A549 (cell line): ENCODE results near the gene BHLHA15. TPM values are rescaled to one million over a fixed set of nuclear protein-coding genes. Genes with fewer than 3 reads are reported as not detected.

ENCODE experiments used
- ATAC-seq, 2 experiments: fragments of 200-7000 bp in 1 of 2; fragments of >200 bp in 1 of 2; cut with Nextera tagmentation in 1 of 2; cut with Tn5 transposase in 1 of 2; 3 replicates each; pipeline versions ENCODE4 v1.8.0 to v1.9.1; 2018 to 2020; ENCODE audit warnings: mild to moderate bottlenecking in 1 of 2, moderate library complexity in 1 of 2
- CTCF ChIA-PET: fragments of 300-600 bp; sonication (Branson Sonifier 250); formaldehyde crosslinking; extraction: SDS; loops from one replicate; lab custom pipeline; 2021; ENCODE audit warnings: antibody characterized with exemption, inconsistent platforms; lab: Yijun Ruan, JAX
- POLR2A ChIA-PET: fragments of 350-600 bp; formaldehyde crosslinking; extraction: SDS; loops from one replicate; lab custom pipeline; 2021; ENCODE audit warnings: antibody characterized with exemption, inconsistent platforms; lab: Yijun Ruan, JAX
- DNase-seq, 2 experiments: peaks; one replicate each; pipeline versions ENCODE4 v3.0.0 to v3.0.0-alpha.2; 2011 to 2016; ENCODE audit warnings: low read depth in 1 of 2, low spot score in 1 of 2
- FAIRE-seq: peaks from 2 replicates; lab custom pipeline; 2011; peaks lifted over from hg19 to GRCh38; lab: Jason Lieb, UNC
- H3K27ac ChIP-seq, 2 experiments: fragments of >200 bp; sonication (Bioruptor Twin); formaldehyde crosslinking; 3 replicates each; pipeline ENCODE4 v1.5.1; 2016 to 2017
- H3K4me1 ChIP-seq: fragments of >200 bp; sonication (Bioruptor Twin); formaldehyde crosslinking; 3 replicates; pipeline ENCODE4 v1.6.1; 2016
- H3K4me2 ChIP-seq: fragments of >200 bp; sonication (Bioruptor Twin); formaldehyde crosslinking; 3 replicates; pipeline ENCODE4 v1.6.1; 2016
- H3K4me3 ChIP-seq: fragments of >200 bp; sonication (Bioruptor Twin); formaldehyde crosslinking; 3 replicates; pipeline ENCODE4 v1.5.1; 2016
- H3K9me3 ChIP-seq: fragments of >200 bp; sonication (Bioruptor Twin); formaldehyde crosslinking; 3 replicates; pipeline ENCODE4 v1.6.1; 2016
- ATOH8 ChIP-seq: fragments of 250-450 bp; sonication (Bioruptor Pico); IDR thresholded peaks from 2 replicates; pipeline ENCODE4 v1.5.0; 2020; ENCODE audit warnings: low read depth, mild to moderate bottlenecking, moderate library complexity
- CBX8 ChIP-seq: fragments of 200-600 bp; sonication (generic); IDR thresholded peaks from 2 replicates; pipeline ENCODE4 v1.6.1; 2016
- CHD2 ChIP-seq: fragments of 150-350 bp; IDR thresholded peaks from 2 replicates; pipeline ENCODE4 v1.6.1; 2014; ENCODE audit warnings: low read length; ENCODE audit not compliant: partially characterized antibody
- CTCF ChIP-seq: fragments of >200 bp; sonication (Bioruptor Twin); formaldehyde crosslinking; IDR thresholded peaks from 3 replicates; pipeline ENCODE4 v1.5.1; 2016
- EHF ChIP-seq: fragments of 250-450 bp; sonication (Bioruptor Pico); IDR thresholded peaks from 2 replicates; pipeline ENCODE4 v1.5.0; 2020; ENCODE audit warnings: mild to moderate bottlenecking
- EHMT2 ChIP-seq: fragments of 200-600 bp; sonication (generic); IDR thresholded peaks from 2 replicates; pipeline ENCODE4 v1.6.1; 2016; ENCODE audit warnings: antibody characterized with exemption, low read depth, mild to moderate bottlenecking, moderate library complexity
- FOSB ChIP-seq: fragments of 250-450 bp; sonication (Bioruptor Pico); IDR thresholded peaks from 2 replicates; pipeline ENCODE4 v1.5.0; 2020; ENCODE audit warnings: mild to moderate bottlenecking, moderate library complexity
- FOXS1 ChIP-seq: fragments of 250-450 bp; sonication (Bioruptor Pico); IDR thresholded peaks from 2 replicates; pipeline ENCODE4 v1.5.0; 2020; ENCODE audit warnings: mild to moderate bottlenecking, moderate library complexity
- HDAC2 ChIP-seq: fragments of 200-600 bp; sonication (generic); IDR thresholded peaks from 2 replicates; pipeline ENCODE4 v1.6.1; 2016
- HEYL ChIP-seq: fragments of 250-450 bp; sonication (Bioruptor Pico); IDR thresholded peaks from 2 replicates; pipeline ENCODE4 v1.8.0; 2021; ENCODE audit warnings: mild to moderate bottlenecking, moderate library complexity
- HOXB13 ChIP-seq: fragments of 250-450 bp; sonication (Bioruptor Pico); IDR thresholded peaks from 2 replicates; pipeline ENCODE4 v1.5.0; 2020; ENCODE audit warnings: low read depth, mild to moderate bottlenecking, moderate library complexity
- HOXB5 ChIP-seq: fragments of 250-450 bp; sonication (Bioruptor Pico); IDR thresholded peaks from 2 replicates; pipeline ENCODE4 v1.5.0; 2020; ENCODE audit warnings: mild to moderate bottlenecking, moderate library complexity
- JUNB ChIP-seq: fragments of >200 bp; sonication (Bioruptor Twin); formaldehyde crosslinking; IDR thresholded peaks from 2 replicates; pipeline ENCODE4 v1.6.1; 2016
- MAX ChIP-seq: IDR thresholded peaks from 2 replicates; pipeline ENCODE4 v1.6.1; 2012
- MAZ ChIP-seq: fragments of 150-350 bp; IDR thresholded peaks from 2 replicates; pipeline ENCODE4 v1.6.1; 2014; ENCODE audit warnings: antibody characterized with exemption, low read depth, low read length, borderline replicate concordance
- NR3C1 ChIP-seq: fragments of >200 bp; sonication (Bioruptor Twin); formaldehyde crosslinking; IDR thresholded peaks from 3 replicates; pipeline ENCODE4 v1.6.1; 2017
- PBX3 ChIP-seq: IDR thresholded peaks from 2 replicates; pipeline ENCODE4 v1.6.1; 2012
- PHF8 ChIP-seq: fragments of 200-600 bp; sonication (generic); IDR thresholded peaks from 2 replicates; pipeline ENCODE4 v1.6.1; 2016; ENCODE audit warnings: low read depth, mild to moderate bottlenecking, antibody characterized with exemption, moderate library complexity, borderline replicate concordance
- POLR2A ChIP-seq: IDR thresholded peaks from 2 replicates; pipeline ENCODE4 v1.6.1; 2012; ENCODE audit warnings: mild to moderate bottlenecking, low read length
- POLR2AphosphoS2 ChIP-seq: conservative IDR thresholded peaks from 2 replicates; pipeline ENCODE4 v1.6.1; 2012; ENCODE audit warnings: low read length, improper control_type of control experiment, inconsistent platforms
- RARB ChIP-seq: fragments of 250-450 bp; sonication (Bioruptor Pico); IDR thresholded peaks from 2 replicates; pipeline ENCODE4 v1.8.0; 2021; ENCODE audit warnings: mild to moderate bottlenecking, moderate library complexity
- REST ChIP-seq: fragments of 200-600 bp; sonication (generic); IDR thresholded peaks from 2 replicates; pipeline ENCODE4 v1.6.1; 2016; ENCODE audit warnings: antibody characterized with exemption, mild to moderate bottlenecking, moderate library complexity
- RNF2 ChIP-seq: fragments of 200-600 bp; sonication (generic); IDR thresholded peaks from 2 replicates; pipeline ENCODE4 v1.6.1; 2016; ENCODE audit warnings: low read depth, mild to moderate bottlenecking, antibody characterized with exemption, moderate library complexity, borderline replicate concordance
- SMC3 ChIP-seq: fragments of >200 bp; sonication (Bioruptor Twin); formaldehyde crosslinking; IDR thresholded peaks from 3 replicates; pipeline ENCODE4 v1.6.1; 2018; ENCODE audit warnings: inconsistent platforms
- SREBF2 ChIP-seq: fragments of 450-650 bp; IDR thresholded peaks from 2 replicates; pipeline ENCODE4 v1.6.1; 2014; ENCODE audit warnings: mild to moderate bottlenecking, moderate library complexity
- TFCP2L1 ChIP-seq: fragments of 250-450 bp; sonication (Bioruptor Pico); IDR thresholded peaks from 2 replicates; pipeline ENCODE4 v1.5.0; 2021; ENCODE audit warnings: mild to moderate bottlenecking
- USF2 ChIP-seq: fragments of 450-650 bp; IDR thresholded peaks from 2 replicates; pipeline ENCODE4 v1.6.1; 2014; ENCODE audit warnings: antibody characterized with exemption
- ZC3H11A ChIP-seq: fragments of 450-650 bp; IDR thresholded peaks from 2 replicates; pipeline ENCODE4 v1.6.1; 2014; ENCODE audit warnings: antibody characterized with exemption, mild to moderate bottlenecking
- ZNF302 ChIP-seq: fragments of 250-450 bp; sonication (Bioruptor Pico); IDR thresholded peaks from 2 replicates; pipeline ENCODE4 v1.9.0; 2021; ENCODE audit warnings: inconsistent platforms, mild to moderate bottlenecking, moderate library complexity
- ZSCAN20 ChIP-seq: fragments of 250-450 bp; sonication (Bioruptor Pico); IDR thresholded peaks from 2 replicates; pipeline ENCODE4 v1.8.0; 2022; ENCODE audit warnings: mild to moderate bottlenecking, moderate library complexity
- WGBS: methylation state at CpG from one replicate; pipeline ENCODE4 v1.1.6; 2017; ENCODE audit errors: missing lambda C conversion rate; 5-methylcytosine and 5-hydroxymethylcytosine counted together
- polyA plus RNA-seq, 4 experiments: library from polyadenylated mRNA; depleted of rRNA in 3 of 4; stranded (reverse); fragments of >200 nt; fragmentation: RNase III in 1 of 4; extraction: RNeasy Plus Mini Kit Qiagen cat#74134 plus additional on column Dnase treatment in 1 of 4; gene quantifications; 2 replicates in 3 of 4; 3 replicates in 1 of 4; pipeline ENCODE4 v1.2.3, GENCODE V29; 2011 to 2017

Gene BHLHA15
- polyA plus RNA-seq, 2 of the 4 experiments (the other 2 are of a cell fraction) = 0.23 to 0.30 TPM

GRCh38 chr7:98168904-98169621, 42.2 kb upstream of the BHLHA15 start:
- ChIA-PET POLR2A (interaction anchor here (0.7 kb wide), 1 partner anchor 148 kb away, joined by 3 read pairs; no protein-coding TSS in a partner anchor), CTCF (interaction anchor here (0.5 to 24.1 kb wide), 46 partner anchors 9 to 303 kb away, joined by 3 to 493 read pairs (median 5); partner anchors contain the start of gene LMTK2)
- Histone ChIP-seq H3K4me1 (peaks cover 3% of the 10 kb centered on the region; the same call in 1 of the 3 replicates), H3K9me3 (no peaks in the 10 kb centered on the region), H3K4me3 (no peak overlapping the region), H3K27ac (no peak overlapping the region), H3K4me2 (no peak overlapping the region)
- WGBS = 85% methylated on average over 5 of the region's 5 CpGs
- DNase-seq (no peak), ATAC-seq (no peak), FAIRE-seq (no peak)
- no peak for TF ChIP-seq CTCF
- TF ChIP-seq EHMT2 = no peak
- TF ChIP-seq HOXB5 (CRISPR knock-in tag) = no peak
- TF ChIP-seq POLR2A = no peak
- no peak for TF ChIP-seq USF2
- TF ChIP-seq MAZ = no peak
- TF ChIP-seq ATOH8 (CRISPR knock-in tag) = no peak
- no peak for TF ChIP-seq NR3C1
- no peak for TF ChIP-seq SMC3
- TF ChIP-seq CBX8 = no peak
- no peak for TF ChIP-seq FOXS1 (CRISPR knock-in tag)
- TF ChIP-seq JUNB = no peak
- no peak for TF ChIP-seq ZSCAN20
- no peak for TF ChIP-seq EHF (CRISPR knock-in tag)
- TF ChIP-seq MAX = no peak
- no peak for TF ChIP-seq RARB (CRISPR knock-in tag)
- no peak for TF ChIP-seq RNF2
- TF ChIP-seq PBX3 = no peak

GRCh38 chr7:98170966-98171365, 40.3 kb upstream of the BHLHA15 start:
- H3K4me1 ChIP-seq = peaks cover 3% of the 10 kb centered on the region; the same call in 1 of the 3 replicates
- FAIRE-seq (no peak), DNase-seq (no peak), ATAC-seq (no peak)
- CTCF ChIA-PET = interaction anchor here (9.4 to 24.1 kb wide), 2 partner anchors 66 to 152 kb away, joined by 80 to 493 read pairs; partner anchors contain the start of gene LMTK2
- H3K4me3 ChIP-seq = no peak overlapping the region
- 88% methylated on average over 8 of the region's 8 CpGs for WGBS
- no peaks in the 10 kb centered on the region for H3K9me3 ChIP-seq
- no peak overlapping the region for H3K27ac ChIP-seq
- no peak overlapping the region for H3K4me2 ChIP-seq
- POLR2A ChIA-PET = no interaction called here
- TF ChIP-seq SREBF2 (no peak), RARB (CRISPR knock-in tag) (no peak), REST (no peak), POLR2AphosphoS2 (no peak), ZC3H11A (no peak), FOSB (no peak), HOXB5 (CRISPR knock-in tag) (no peak), HDAC2 (no peak), TFCP2L1 (no peak), HOXB13 (CRISPR knock-in tag) (no peak), PHF8 (no peak), CHD2 (no peak), CBX8 (no peak), ZNF302 (CRISPR knock-in tag) (no peak), HEYL (CRISPR knock-in tag) (no peak)
